Measurements from ENCODE around the gene KANTR. TPM values are rescaled to one million over a fixed set of nuclear protein-coding genes. Genes with fewer than 3 reads are reported as not detected.

The KANTR gene, protein sequence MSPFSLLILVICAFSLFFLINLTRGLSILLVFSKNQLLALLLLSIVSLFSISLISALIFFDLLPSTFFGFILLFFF
- 15.3 and 15.5 TPM in 2 replicates for total RNA-seq (2014; rRNA removed; shearing (Covaris generic))
- polyA plus RNA-seq (2016; fragmentation: Nextera tagmentation; extraction: Ambion mirVana) = 5.4 and 6.4 TPM in 2 replicates
- long read RNA-seq, partial matches to known transcripts = 1 of 3 reads
- long read RNA-seq, other reads (novel, unspliced or antisense) = 2 of 3 reads

DNA sequence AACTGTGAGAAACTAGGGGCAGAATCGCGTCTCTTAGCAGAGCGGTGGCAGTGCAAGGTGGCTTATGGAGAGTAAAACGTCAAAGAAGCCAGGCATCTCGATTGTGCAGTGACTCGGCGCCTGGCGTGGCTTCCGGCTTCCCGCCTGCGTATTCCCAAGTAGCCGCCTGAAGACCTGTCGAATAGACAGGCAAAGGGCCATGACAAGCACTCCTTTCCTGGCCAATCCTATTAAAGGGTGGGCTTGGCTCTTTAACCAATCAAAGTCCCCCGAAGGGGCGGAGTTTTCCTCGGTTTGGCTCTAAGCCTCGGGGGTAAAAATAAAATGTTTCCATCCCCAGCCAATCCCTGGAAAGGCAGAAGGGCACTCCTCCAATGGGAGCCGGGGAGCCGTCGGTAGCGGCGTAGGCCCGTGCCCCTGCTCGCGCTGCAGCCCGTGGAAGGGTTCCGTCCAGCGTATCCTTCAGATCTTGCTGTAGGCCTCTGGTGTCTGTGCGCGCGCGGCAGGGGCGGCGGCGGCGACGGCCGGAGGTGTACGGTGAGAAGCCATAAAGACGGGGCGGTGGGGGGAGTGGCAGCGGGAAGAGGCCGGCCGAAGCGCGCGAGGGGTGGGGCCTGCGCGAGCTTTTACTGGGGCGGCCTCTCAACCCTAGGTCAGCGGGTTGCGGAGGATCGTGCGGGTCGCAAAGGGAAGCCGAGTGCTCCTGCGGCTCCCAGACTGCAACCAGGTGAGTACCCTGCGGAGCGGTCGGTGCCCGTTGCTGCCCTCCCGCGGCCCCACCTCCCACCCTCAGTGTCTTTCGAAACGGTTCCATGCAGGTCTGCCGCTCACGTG, at the start of gene KANTR:
Gene KANTR, plus strand, starts transcription at position 395 of the 834 bp plus-strand sequence. CDS start 30,131 bp downstream, outside the sequence.
- Histone ChIP-seq H3K4me2 (peak within 1 kb of the TSS; percentile 84), H3K4me3 (peak within 1 kb of the TSS; percentile 73), H4K20me1 (replicated peaks; ENCODE audit: insufficient read depth) (no peaks in the 10 kb centered on the region), H2AFZ (peak within 1 kb of the TSS; percentile 86), H3K36me3 (ENCODE audit: insufficient read depth) (no peaks in the 10 kb centered on the region), H3K9me2 (ENCODE audit: insufficient read depth) (no peaks in the 10 kb centered on the region), H3K4me1 (ENCODE audit: insufficient read depth) (no peaks in the 10 kb centered on the region), H3K27me3 (ENCODE audit: insufficient read depth) (no peaks in the 10 kb centered on the region), H3K27ac (ENCODE audit: low read depth) (peak within 1 kb of the TSS; percentile 92), H3F3A (replicated peaks; ENCODE audit: low read depth) (no peaks in the 10 kb centered on the region), H3K79me2 (replicated peaks; ENCODE audit: insufficient read depth) (no peaks in the 10 kb centered on the region; the same call in 1 of the 2 replicates)
- Mint-ChIP-seq H3K27ac (peak within 1 kb of the TSS; percentile 98), H3K27me3 (ENCODE audit: insufficient read depth, low read depth, poor library complexity) (peaks cover 4% of the 10 kb centered on the region), H3K4me3 (peak within 1 kb of the TSS; percentile 94), H3K36me3 (ENCODE audit: low read depth) (no peaks in the 10 kb centered on the region; the same call in 2 of the 3 replicates), H3K9me3 (no peaks in the 10 kb centered on the region), H3K4me1 (peaks cover 11% of the 10 kb centered on the region; the same call in 2 of the 3 replicates)
- peak; percentile 88 for ATAC-seq
- TF ChIP-seq POLR2AphosphoS5 (IDR thresholded peaks at IDR 0.05; ENCODE audit: low read depth) = peak; percentile 59
- TF ChIP-seq STAT1 (IDR thresholded peaks at IDR 0.05; ENCODE audit: unreplicated experiment) = no peak
- peak; percentile 96 for DNase-seq (ENCODE audit: low spot score)

DNA sequence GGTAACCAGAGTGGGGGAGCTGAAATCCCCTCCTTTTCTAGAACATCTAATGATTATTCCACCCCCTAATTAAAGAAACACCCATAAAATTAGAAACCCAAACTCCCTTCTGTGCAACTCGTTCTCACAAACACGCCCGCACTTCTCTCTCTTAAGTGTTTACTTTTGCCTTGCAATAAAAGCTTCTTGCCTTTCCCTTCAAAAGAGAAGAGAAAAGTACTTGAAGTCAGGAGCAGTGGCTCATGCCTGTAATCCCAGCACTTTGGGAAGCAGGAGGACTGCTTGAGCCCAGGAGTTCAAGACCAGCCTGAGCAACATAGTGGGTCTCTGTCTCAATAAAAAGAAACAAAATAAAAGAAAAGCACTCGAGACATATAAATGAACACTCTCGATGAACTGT, 48.9 kb upstream of the KANTR start:
- Mint-ChIP-seq H3K36me3 (ENCODE audit: low read depth) (no peaks in the 10 kb centered on the region), H3K9me3 (no peaks in the 10 kb centered on the region), H3K4me3 (no peak overlapping the region), H3K27ac (no peak overlapping the region), H3K4me1 (peaks cover 13% of the 10 kb centered on the region), H3K27me3 (ENCODE audit: insufficient read depth, low read depth, poor library complexity) (peaks cover 2% of the 10 kb centered on the region)
- no peak overlapping the region for H3K4me2 ChIP-seq
- H3K79me2 ChIP-seq (replicated peaks; ENCODE audit: insufficient read depth) = no peaks in the 10 kb centered on the region
- H3K4me1 ChIP-seq (ENCODE audit: insufficient read depth) = peaks cover 6% of the 10 kb centered on the region
- H3K27ac ChIP-seq (ENCODE audit: low read depth) = no peak overlapping the region
- no peak overlapping the region for H3K4me3 ChIP-seq
- no peak overlapping the region for H2AFZ ChIP-seq
- no peaks in the 10 kb centered on the region for H3F3A ChIP-seq (replicated peaks; ENCODE audit: low read depth)
- no peaks in the 10 kb centered on the region for H3K36me3 ChIP-seq (ENCODE audit: insufficient read depth)
- ATAC-seq (no peak), DNase-seq (ENCODE audit: low spot score) (no peak)
- H3K9me2 ChIP-seq (ENCODE audit: insufficient read depth) = no peaks in the 10 kb centered on the region
- TF ChIP-seq STAT1 (IDR thresholded peaks at IDR 0.05; ENCODE audit: unreplicated experiment) = no peak
- no peak for TF ChIP-seq NANOG (IDR thresholded peaks at IDR 0.05; ENCODE audit: borderline replicate concordance)
- no peak for TF ChIP-seq CREB1 (CRISPR knock-in tag; IDR thresholded peaks at IDR 0.05; ENCODE audit: low read depth)
- TF ChIP-seq, protein P1, sequence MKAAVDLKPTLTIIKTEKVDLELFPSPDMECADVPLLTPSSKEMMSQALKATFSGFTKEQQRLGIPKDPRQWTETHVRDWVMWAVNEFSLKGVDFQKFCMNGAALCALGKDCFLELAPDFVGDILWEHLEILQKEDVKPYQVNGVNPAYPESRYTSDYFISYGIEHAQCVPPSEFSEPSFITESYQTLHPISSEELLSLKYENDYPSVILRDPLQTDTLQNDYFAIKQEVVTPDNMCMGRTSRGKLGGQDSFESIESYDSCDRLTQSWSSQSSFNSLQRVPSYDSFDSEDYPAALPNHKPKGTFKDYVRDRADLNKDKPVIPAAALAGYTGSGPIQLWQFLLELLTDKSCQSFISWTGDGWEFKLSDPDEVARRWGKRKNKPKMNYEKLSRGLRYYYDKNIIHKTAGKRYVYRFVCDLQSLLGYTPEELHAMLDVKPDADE (IDR thresholded peaks at IDR 0.05) = no peak
- no peaks in the 10 kb centered on the region for H3K27me3 ChIP-seq (ENCODE audit: insufficient read depth)
- H4K20me1 ChIP-seq (replicated peaks; ENCODE audit: insufficient read depth) = no peaks in the 10 kb centered on the region

DNA sequence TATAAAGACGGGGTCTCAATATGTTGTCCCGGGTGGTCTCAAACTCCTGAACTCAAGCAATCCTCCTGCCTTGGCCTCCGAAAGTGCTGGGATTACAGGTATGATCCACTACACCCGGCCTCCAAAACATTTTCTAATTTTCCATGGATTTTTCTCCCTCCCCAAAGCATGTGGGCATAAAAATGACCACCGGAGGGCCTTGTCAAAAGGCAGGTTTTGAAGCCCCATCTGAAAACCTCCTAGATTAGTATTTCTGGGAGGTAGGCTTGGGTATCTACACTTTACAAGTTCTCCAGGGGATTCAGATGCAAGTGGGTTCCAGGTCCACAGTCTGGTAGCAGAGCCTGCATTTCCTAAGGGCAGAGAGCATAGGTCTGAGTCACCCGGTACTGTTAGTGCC, 46.7 kb upstream of the KANTR start:
- ATAC-seq = no peak
- peaks cover 6% of the 10 kb centered on the region for H3K4me1 ChIP-seq (ENCODE audit: insufficient read depth)
- H2AFZ ChIP-seq = no peak overlapping the region
- peaks cover 4% of the 10 kb centered on the region for H3K79me2 ChIP-seq (replicated peaks; ENCODE audit: insufficient read depth)
- TF ChIP-seq ZNF331 (CRISPR knock-in tag; IDR thresholded peaks at IDR 0.05; ENCODE audit: low read depth) = no peak
- TF ChIP-seq CTCF (conservative IDR thresholded peaks at IDR 0.05; ENCODE audit: low read depth in 2 of 2) = peak; percentile 24 to 53; a peak in 2 of 4 replicates
- Mint-ChIP-seq H3K4me3 (peak overlapping the region; percentile 43; the same call in 1 of the 3 replicates), H3K4me1 (peaks cover 18% of the 10 kb centered on the region), H3K27ac (no peak overlapping the region), H3K36me3 (ENCODE audit: low read depth) (no peaks in the 10 kb centered on the region), H3K27me3 (ENCODE audit: insufficient read depth, low read depth, poor library complexity) (peaks cover 2% of the 10 kb centered on the region), H3K9me3 (no peaks in the 10 kb centered on the region)
- H3K9me2 ChIP-seq (ENCODE audit: insufficient read depth) = no peaks in the 10 kb centered on the region
- H3K4me3 ChIP-seq = no peak overlapping the region
- H3K4me2 ChIP-seq = no peak overlapping the region
- no peaks in the 10 kb centered on the region for H4K20me1 ChIP-seq (replicated peaks; ENCODE audit: insufficient read depth)
- no peaks in the 10 kb centered on the region for H3F3A ChIP-seq (replicated peaks; ENCODE audit: low read depth)
- no peak overlapping the region for H3K27ac ChIP-seq (ENCODE audit: low read depth)
- peak; percentile 28 for DNase-seq (ENCODE audit: low spot score)
- no peaks in the 10 kb centered on the region for H3K27me3 ChIP-seq (ENCODE audit: insufficient read depth)
- H3K36me3 ChIP-seq (ENCODE audit: insufficient read depth) = no peaks in the 10 kb centered on the region
